OCI-LY1 (cell line): ENCODE data around the gene EFHC1.

Source experiments
- CTCF ChIP-seq: fragments of 200-600 bp; sonication (generic), shearing (Covaris generic); IDR thresholded peaks from 2 replicates; pipeline ENCODE4 v1.5.1; 2017; ENCODE audit warnings: mild to moderate bottlenecking, antibody characterized with exemption, low read length, moderate library complexity, mixed read lengths
- EZH2 ChIP-seq: fragments of 200-600 bp; sonication (generic), shearing (Covaris generic); IDR thresholded peaks from 2 replicates; pipeline ENCODE4 v1.8.0; 2017; ENCODE audit warnings: borderline replicate concordance, mixed run types, mild to moderate bottlenecking, antibody characterized with exemption, low read length, moderate library complexity, mixed read lengths

GRCh38 chr6:52537001-52537753 lies 117.0 kb downstream of the EFHC1 start:
- TF ChIP-seq CTCF (no peak), EZH2 (no peak)
